Activated T-cell treated with anti-CD3 and anti-CD28 coated beads for 4 hours (primary cell): Measurements from ENCODE around the gene DPP9.
"Not testable (repeated sequence)": the region's sequence is repeated elsewhere in the genome, so short reads cannot be mapped to it uniquely, and the experiment has no call there.

ENCODE experiments used
- DNase-seq: peaks from one replicate; pipeline ENCODE4 v3.0.0-alpha.2; 2020

The DPP9 gene

GRCh38 chr19:4738734-4739133 is 15.1 kb upstream of the DPP9 start:
- no peak for DNase-seq

GRCh38 chr19:4737955-4738600 is 14.4 kb upstream of the DPP9 start:
- no peak for DNase-seq

- no peak for DNase-seq
Measured at GRCh38 chr19:4733755-4734345, 10.2 kb upstream of the DPP9 start.

GRCh38 chr19:4732680-4733114 is 9.1 kb upstream of the DPP9 start:
- DNase-seq, result peak; percentile 37

GRCh38 chr19:4730740-4731171 is 7.1 kb upstream of the DPP9 start:
- peak; percentile 60 for DNase-seq

- DNase-seq, result no peak
Measured at GRCh38 chr19:4728871-4729270, 5.2 kb upstream of the DPP9 start.

- DNase-seq, result no peak
Measured at GRCh38 chr19:4722671-4723594, 709 bp downstream of the DPP9 start.

- no peak for DNase-seq
Measured at GRCh38 chr19:4721196-4721595, 2.4 kb downstream of the DPP9 start.

- DNase-seq, result no peak
Measured at GRCh38 chr19:4720037-4720700, 3.5 kb downstream of the DPP9 start.

- no peak for DNase-seq
Measured at GRCh38 chr19:4719499-4719866, 4.2 kb downstream of the DPP9 start.

GRCh38 chr19:4717966-4718701 is 5.5 kb downstream of the DPP9 start:
- DNase-seq, result no peak

GRCh38 chr19:4717191-4717965 is 6.3 kb downstream of the DPP9 start:
- DNase-seq, result no peak

GRCh38 chr19:4715529-4716221 is 8.0 kb downstream of the DPP9 start:
- DNase-seq, result no peak

GRCh38 chr19:4715178-4715528 is 8.5 kb downstream of the DPP9 start:
- not testable (repeated sequence) for DNase-seq

GRCh38 chr19:4714016-4714415 is 9.6 kb downstream of the DPP9 start:
- DNase-seq, result no peak

- DNase-seq, result no peak
Measured at GRCh38 chr19:4713384-4713951, 10.2 kb downstream of the DPP9 start.

- no peak for DNase-seq
Measured at GRCh38 chr19:4712771-4713170, 10.9 kb downstream of the DPP9 start.

- no peak for DNase-seq
Measured at GRCh38 chr19:4711211-4711610, 12.4 kb downstream of the DPP9 start.

- DNase-seq, result no peak
Measured at GRCh38 chr19:4710281-4710600, 13.4 kb downstream of the DPP9 start.

- no peak for DNase-seq
Measured at GRCh38 chr19:4709440-4710280, 14.0 kb downstream of the DPP9 start.
